NCI-H2227 treated with DMSO at 0.1 percent for 48 hours (cell line): ENCODE results near the gene PKP4.

Experiments used
- DNase-seq: peaks from one replicate; lab custom pipeline; 2025; lab: John Stamatoyannopoulos, UW

The PKP4 gene

GRCh38 chr2:158717366-158718195, 260.8 kb downstream of the PKP4 start:
- no peak for DNase-seq

GRCh38 chr2:158718196-158718585, 261.4 kb downstream of the PKP4 start:
- no peak for DNase-seq

GRCh38 chr2:158718851-158719250, 262.1 kb downstream of the PKP4 start:
- DNase-seq = peak; percentile 66

GRCh38 chr2:158719403-158719802, 262.7 kb downstream of the PKP4 start:
- peak; percentile 66 for DNase-seq

GRCh38 chr2:158722266-158723105, 265.7 kb downstream of the PKP4 start:
- DNase-seq = no peak

- DNase-seq = no peak
These were observed 266.6 kb downstream of the PKP4 start for GRCh38 chr2:158723181-158723838.

GRCh38 chr2:158723921-158724802, 267.4 kb downstream of the PKP4 start:
- DNase-seq = no peak

GRCh38 chr2:158724803-158725381, 268.1 kb downstream of the PKP4 start:
- DNase-seq = no peak

- no peak for DNase-seq
These were observed 268.7 kb downstream of the PKP4 start for GRCh38 chr2:158725441-158725891.

GRCh38 chr2:158726911-158727592, 270.3 kb downstream of the PKP4 start:
- no peak for DNase-seq

GRCh38 chr2:158728422-158728821, 271.7 kb downstream of the PKP4 start:
- no peak for DNase-seq

GRCh38 chr2:158729451-158729850, 272.7 kb downstream of the PKP4 start:
- no peak for DNase-seq

GRCh38 chr2:158729873-158730620, 273.3 kb downstream of the PKP4 start:
- DNase-seq = no peak

GRCh38 chr2:158730621-158731140, 273.9 kb downstream of the PKP4 start:
- no peak for DNase-seq

GRCh38 chr2:158731386-158731785, 274.6 kb downstream of the PKP4 start:
- no peak for DNase-seq
